H1 (cell line): ENCODE measurements around the gene SLC34A1.

Source experiments
- CEBPB ChIP-seq: IDR thresholded peaks from 2 replicates; pipeline ENCODE4 v1.6.1; 2012; ENCODE audit warnings: low read depth, low read length
- EGR1 ChIP-seq: IDR thresholded peaks from 2 replicates; pipeline ENCODE4 v1.6.1; 2011; ENCODE audit warnings: low read depth, low read length, borderline replicate concordance
- FOSL1 ChIP-seq: IDR thresholded peaks from 2 replicates; pipeline ENCODE4 v1.6.1; 2011; ENCODE audit warnings: mild to moderate bottlenecking, low read depth, low read length, moderate library complexity; ENCODE audit not compliant: insufficient read depth
- GABPA ChIP-seq: IDR thresholded peaks from 2 replicates; pipeline ENCODE4 v1.6.1; 2011; ENCODE audit warnings: mild to moderate bottlenecking, low read length, moderate library complexity, borderline replicate concordance; ENCODE audit not compliant: insufficient read depth
- NANOG ChIP-seq: IDR thresholded peaks from 2 replicates; pipeline ENCODE4 v1.6.1; 2011; ENCODE audit warnings: low read length, low read depth, mild to moderate bottlenecking, inconsistent platforms; ENCODE audit not compliant: insufficient read depth, poor library complexity, severe bottlenecking
- POLR2A ChIP-seq, 2 experiments: IDR thresholded peaks; 1 replicate in 1 of 2; 2 replicates in 1 of 2; pipeline ENCODE4 v1.6.1; 2011; ENCODE audit warnings: low read depth in 2 of 2, low read length in 2 of 2, mild to moderate bottlenecking in 2 of 2; ENCODE audit errors: control extremely low read depth in 1 of 2
- RFX5 ChIP-seq: IDR thresholded peaks from 2 replicates; pipeline ENCODE4 v1.6.1; 2011; ENCODE audit warnings: low read depth, low read length, improper control_type of control experiment, borderline replicate concordance
- SIN3A ChIP-seq, 2 experiments: IDR thresholded peaks in 1 of 2; conservative IDR thresholded peaks in 1 of 2; 2 replicates each; pipeline ENCODE4 v1.6.1; 2011 to 2012; ENCODE audit warnings: low read length in 2 of 2, improper control_type of control experiment in 1 of 2, low read depth in 1 of 2, mild to moderate bottlenecking in 1 of 2
- SRF ChIP-seq: IDR thresholded peaks from 2 replicates; pipeline ENCODE4 v1.6.1; 2011; ENCODE audit warnings: mild to moderate bottlenecking, low read depth, low read length, moderate library complexity
- TAF7 ChIP-seq: optimal IDR thresholded peaks from 2 replicates; pipeline ENCODE3; 2011; ENCODE audit warnings: low read depth, mild to moderate bottlenecking, inconsistent platforms, low read length, moderate library complexity, borderline replicate concordance
- USF2 ChIP-seq: IDR thresholded peaks from 2 replicates; pipeline ENCODE4 v1.6.1; 2011; ENCODE audit warnings: low read length, improper control_type of control experiment
- TF ChIP-seq, protein P1 (sequence below), 3 experiments: IDR thresholded peaks; 1 replicate in 2 of 3; 2 replicates in 1 of 3; pipeline versions ENCODE4 v1.5.1 to v1.6.1; 2011; ENCODE audit warnings: low read length in 3 of 3, mild to moderate bottlenecking in 3 of 3, inconsistent platforms in 2 of 3, low read depth in 1 of 3, moderate library complexity in 1 of 3; ENCODE audit not compliant: insufficient read depth in 1 of 3; ENCODE audit errors: control extremely low read depth in 1 of 3

- TF ChIP-seq GABPA (no peak), SIN3A (conservative IDR thresholded peaks at IDR 0.05 in 1 of 2, IDR thresholded peaks at IDR 0.05 in 1 of 2; ENCODE audit: low read depth in 1 of 2, low read length in 2 of 2) (no peak), NANOG (no peak), FOSL1 (no peak), TAF7 (no peak), SRF (no peak), POLR2A (IDR thresholded peaks at IDR 0.05; ENCODE audit: control extremely low read depth in 1 of 2, low read depth in 2 of 2, low read length in 2 of 2) (no peak), RFX5 (no peak), EGR1 (no peak), USF2 (no peak), CEBPB (no peak)
- TF ChIP-seq, protein P1, sequence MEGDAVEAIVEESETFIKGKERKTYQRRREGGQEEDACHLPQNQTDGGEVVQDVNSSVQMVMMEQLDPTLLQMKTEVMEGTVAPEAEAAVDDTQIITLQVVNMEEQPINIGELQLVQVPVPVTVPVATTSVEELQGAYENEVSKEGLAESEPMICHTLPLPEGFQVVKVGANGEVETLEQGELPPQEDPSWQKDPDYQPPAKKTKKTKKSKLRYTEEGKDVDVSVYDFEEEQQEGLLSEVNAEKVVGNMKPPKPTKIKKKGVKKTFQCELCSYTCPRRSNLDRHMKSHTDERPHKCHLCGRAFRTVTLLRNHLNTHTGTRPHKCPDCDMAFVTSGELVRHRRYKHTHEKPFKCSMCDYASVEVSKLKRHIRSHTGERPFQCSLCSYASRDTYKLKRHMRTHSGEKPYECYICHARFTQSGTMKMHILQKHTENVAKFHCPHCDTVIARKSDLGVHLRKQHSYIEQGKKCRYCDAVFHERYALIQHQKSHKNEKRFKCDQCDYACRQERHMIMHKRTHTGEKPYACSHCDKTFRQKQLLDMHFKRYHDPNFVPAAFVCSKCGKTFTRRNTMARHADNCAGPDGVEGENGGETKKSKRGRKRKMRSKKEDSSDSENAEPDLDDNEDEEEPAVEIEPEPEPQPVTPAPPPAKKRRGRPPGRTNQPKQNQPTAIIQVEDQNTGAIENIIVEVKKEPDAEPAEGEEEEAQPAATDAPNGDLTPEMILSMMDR (IDR thresholded peaks at IDR 0.05; ENCODE audit: control extremely low read depth in 1 of 3, insufficient read depth in 1 of 3, low read depth in 1 of 3, low read length in 3 of 3) = no peak
These were observed 31.1 kb upstream of the SLC34A1 start for GRCh38 chr5:177353093-177353492.
